UCSD-AML1 (cell line): ENCODE results near the gene TOGARAM1.

ENCODE experiments used
- DNase-seq: peaks from one replicate; lab custom pipeline; 2025; ENCODE audit not compliant: unreplicated experiment; lab: John Stamatoyannopoulos, UW

The TOGARAM1 gene

GRCh38 chr14:45083976-45084722, 122.2 kb downstream of the TOGARAM1 start, which contains the start of gene PRPF39:
Gene PRPF39 (plus strand): TSS chr14:45084116. CDS start chr14:45095240, 11,124 bp downstream.
- DNase-seq, result peak; percentile 95

GRCh38 chr14:45084946-45085346, 123.0 kb downstream of the TOGARAM1 start:
- no peak for DNase-seq

GRCh38 chr14:45089813-45090212, 127.8 kb downstream of the TOGARAM1 start:
- no peak for DNase-seq

GRCh38 chr14:45091710-45092109, 129.7 kb downstream of the TOGARAM1 start:
- no peak for DNase-seq

GRCh38 chr14:45094275-45094674, 132.3 kb downstream of the TOGARAM1 start:
- DNase-seq, result no peak

- DNase-seq, result no peak
These were observed 133.2 kb downstream of the TOGARAM1 start for GRCh38 chr14:45095143-45095542.

- DNase-seq, result no peak
These were observed 134.2 kb downstream of the TOGARAM1 start for GRCh38 chr14:45096218-45096617.

GRCh38 chr14:45103806-45104205, 141.8 kb downstream of the TOGARAM1 start:
- DNase-seq, result no peak

- DNase-seq, result no peak
These were observed 142.6 kb downstream of the TOGARAM1 start for GRCh38 chr14:45104561-45104960.

- no peak for DNase-seq
These were observed 151.1 kb downstream of the TOGARAM1 start for GRCh38 chr14:45112896-45113781.

GRCh38 chr14:45114327-45114726, 152.3 kb downstream of the TOGARAM1 start:
- no peak for DNase-seq

GRCh38 chr14:45118594-45118993, 156.6 kb downstream of the TOGARAM1 start:
- DNase-seq, result no peak

GRCh38 chr14:45120096-45120495, 158.1 kb downstream of the TOGARAM1 start:
- no peak for DNase-seq

GRCh38 chr14:45123271-45123670, 161.3 kb downstream of the TOGARAM1 start:
- no peak for DNase-seq
